K562 (cell line): ENCODE results near the gene ZKSCAN8. TPM values are rescaled to one million over a fixed set of nuclear protein-coding genes. Genes with fewer than 3 reads are reported as not detected.

Source experiments
- BCOR ChIP-seq: fragments of 450-650 bp; IDR thresholded peaks from 2 replicates; pipeline ENCODE4 v1.6.1; 2016
- CUX1 ChIP-seq: fragments of 200-800 bp; sonication (Bioruptor generic); IDR thresholded peaks from 2 replicates; pipeline ENCODE4 v1.6.1; 2016; ENCODE audit warnings: missing genetic modification characterization, missing compliant biosample characterization
- DDX20 ChIP-seq: fragments of 450-650 bp; IDR thresholded peaks from 2 replicates; pipeline ENCODE4 v1.6.1; 2016; ENCODE audit warnings: missing genetic modification characterization, low read depth, mild to moderate bottlenecking, missing compliant biosample characterization, moderate library complexity
- HCFC1 ChIP-seq: IDR thresholded peaks from 2 replicates; pipeline ENCODE4 v1.6.1; 2012; ENCODE audit warnings: low read depth, low read length, improper control_type of control experiment
- HMG20B ChIP-seq: fragments of 250-450 bp; sonication (Bioruptor Pico); IDR thresholded peaks from 2 replicates; pipeline ENCODE4 v1.5.0; 2021; ENCODE audit warnings: mild to moderate bottlenecking
- MXI1 ChIP-seq: IDR thresholded peaks from 2 replicates; pipeline ENCODE4 v1.6.1; 2011; ENCODE audit warnings: low read depth, mild to moderate bottlenecking, improper control_type of control experiment, low read length
- NR4A1 ChIP-seq, 2 experiments: fragments of 250-450 bp in 1 of 2; fragments of 450-650 bp in 1 of 2; sonication (Bioruptor Pico) in 1 of 2; IDR thresholded peaks; 2 replicates each; pipeline versions ENCODE4 v1.4.0 to v1.6.1; 2016 to 2020; ENCODE audit warnings: mild to moderate bottlenecking in 2 of 2, missing compliant biosample characterization in 1 of 2, missing genetic modification characterization in 1 of 2, moderate library complexity in 1 of 2
- RAD21 ChIP-seq, 2 experiments: fragments of 250-450 bp in 1 of 2; fragments of 450-650 bp in 1 of 2; sonication (Bioruptor Pico) in 1 of 2; formaldehyde crosslinking in 1 of 2; IDR thresholded peaks in 1 of 2; conservative IDR thresholded peaks in 1 of 2; 2 replicates each; pipeline versions ENCODE4 v1.4.0 to v1.8.0; 2020 to 2022; ENCODE audit warnings: mild to moderate bottlenecking in 2 of 2, moderate library complexity in 1 of 2
- RAD51 ChIP-seq: fragments of 450-650 bp; IDR thresholded peaks from 2 replicates; pipeline ENCODE4 v1.7.1; 2016; ENCODE audit warnings: low read depth, mild to moderate bottlenecking, borderline replicate concordance
- SUPT5H ChIP-seq: fragments of 450-650 bp; IDR thresholded peaks from 2 replicates; pipeline ENCODE4 v1.6.1; 2016
- THAP12 ChIP-seq: fragments of 250-450 bp; sonication (Bioruptor Pico); IDR thresholded peaks from 2 replicates; pipeline ENCODE4 v1.9.0; 2021; ENCODE audit warnings: mild to moderate bottlenecking, inconsistent platforms
- THRB ChIP-seq: fragments of 450-650 bp; formaldehyde crosslinking; conservative IDR thresholded peaks from 2 replicates; pipeline ENCODE4 v1.4.0; 2022; ENCODE audit warnings: mild to moderate bottlenecking, missing genetic modification characterization
- TRIM25 ChIP-seq: fragments of 450-650 bp; IDR thresholded peaks from 2 replicates; pipeline ENCODE4 v1.7.0; 2016; ENCODE audit warnings: borderline replicate concordance
- ZFP1 ChIP-seq: fragments of 450-650 bp; formaldehyde crosslinking; IDR thresholded peaks from 2 replicates; pipeline ENCODE4 v1.4.0; 2020; ENCODE audit warnings: mild to moderate bottlenecking, mixed read lengths
- ZNF445 ChIP-seq: fragments of 250-450 bp; sonication (Bioruptor Pico); IDR thresholded peaks from 2 replicates; pipeline ENCODE4 v1.4.0; 2020; ENCODE audit warnings: low read depth, mild to moderate bottlenecking, moderate library complexity
- ZNF589 ChIP-seq: fragments of 200-800 bp; sonication (Bioruptor generic); IDR thresholded peaks from 2 replicates; pipeline ENCODE4 v1.6.1; 2016; ENCODE audit warnings: low read depth, missing genetic modification characterization, missing compliant biosample characterization
- polyA plus RNA-seq, 8 experiments: library from polyadenylated mRNA; depleted of rRNA in 4 of 8; stranded (reverse) in 5 of 8; unstranded in 3 of 8; fragments of >200 nt; fragmentation: Nextera tagmentation in 2 of 8; fragmentation: Illumina TruSeq in 1 of 8; extraction: Ambion mirVana in 2 of 8; extraction: Trizol in 1 of 8; gene quantifications; 2 replicates each; pipeline versions ENCODE4 v1.2.1 to v1.2.3, GENCODE V29; 2011 to 2014; ENCODE audit warnings: inconsistent platforms in 1 of 8, missing spikeins in 1 of 8
- total RNA-seq, 7 experiments: library from RNA; depleted of rRNA in 6 of 7; stranded (reverse); fragments of >200 nt in 6 of 7; fragmentation: Illumina TruSeq in 2 of 7; extraction: Trizol in 2 of 7; gene quantifications; 2 replicates each; pipeline versions ENCODE4 v1.2.1 to v1.2.3, GENCODE V29; 2011 to 2021; ENCODE audit warnings: low replicate concordance in 1 of 7

ZKSCAN8 gene
- total and polyA plus RNA-seq, 9 of the 15 experiments (the other 6 are each of a cell fraction or from before 2014, with no cell fraction given) = 3.3 to 37.7 (median 21.7) TPM

- TF ChIP-seq CUX1 (CRISPR knock-in tag) (no peak), MXI1 (peak; percentile 79), HMG20B (CRISPR knock-in tag) (no peak), HCFC1 (peak; percentile 81), SUPT5H (peak; percentile 97), THRB (CRISPR knock-in tag) (no peak), DDX20 (tag) (no peak), TRIM25 (no peak), NR4A1 (CRISPR knock-in tag; IDR thresholded peaks at IDR 0.05) (0 out of 2 replicates have a peak, but pooled peaks have one; percentile 2), NR4A1 (tag; IDR thresholded peaks at IDR 0.05) (no peak; the same call in 1 of the 2 replicates), BCOR (peak; percentile 50; the same call in 1 of the 2 replicates), RAD51 (no peak), THAP12 (peak; percentile 100), RAD21 (CRISPR knock-in tag; conservative IDR thresholded peaks at IDR 0.05 in 1 of 2, IDR thresholded peaks at IDR 0.05 in 1 of 2) (peak; percentile 36 to 60), ZFP1 (CRISPR knock-in tag) (no peak), ZNF589 (CRISPR knock-in tag) (no peak), ZNF445 (CRISPR knock-in tag) (no peak)
Measured at GRCh38 chr6:28141500-28142329, at the start of gene ZKSCAN8 (continued).
